Stimulated activated effector memory CD8-positive, alpha-beta T cell treated with anti-CD3 and anti-CD28 coated beads, Interleukin-12 subunit alpha, Interleukin-12 subunit beta, amount 100 ng/mL, for 72 hours (primary cell): ENCODE measurements around the gene INPPL1.
"Not testable (repeated sequence)": the region's sequence is repeated elsewhere in the genome, so short reads cannot be mapped to it uniquely, and the experiment has no call there.

Experiments
- ATAC-seq: fragments of 150-1000 bp; cut with Tn5 transposase; 2 replicates; pipeline ENCODE4 v1.10.0; 2021
- DNase-seq, 2 donors: peaks; one replicate each; pipeline ENCODE4 v3.0.0; 2021 to 2022; ENCODE audit warnings: low spot score in 2 of 2
- H3K27ac Mint-ChIP-seq: one replicate; pipeline ENCODE4 v1.8.0; 2022; ENCODE audit warnings: mild to moderate bottlenecking, mixed read lengths
- H3K36me3 Mint-ChIP-seq: one replicate; pipeline ENCODE4 v1.8.0; 2022; ENCODE audit warnings: mild to moderate bottlenecking, mixed read lengths
- H3K4me1 Mint-ChIP-seq: one replicate; pipeline ENCODE4 v1.8.0; 2022; ENCODE audit warnings: mixed read lengths
- H3K4me3 Mint-ChIP-seq: one replicate; pipeline ENCODE4 v1.8.0; 2022; ENCODE audit warnings: mild to moderate bottlenecking, mixed read lengths
- H3K9me3 Mint-ChIP-seq: one replicate; pipeline ENCODE4 v1.8.0; 2022; ENCODE audit warnings: mixed read lengths

Gene INPPL1

DNA sequence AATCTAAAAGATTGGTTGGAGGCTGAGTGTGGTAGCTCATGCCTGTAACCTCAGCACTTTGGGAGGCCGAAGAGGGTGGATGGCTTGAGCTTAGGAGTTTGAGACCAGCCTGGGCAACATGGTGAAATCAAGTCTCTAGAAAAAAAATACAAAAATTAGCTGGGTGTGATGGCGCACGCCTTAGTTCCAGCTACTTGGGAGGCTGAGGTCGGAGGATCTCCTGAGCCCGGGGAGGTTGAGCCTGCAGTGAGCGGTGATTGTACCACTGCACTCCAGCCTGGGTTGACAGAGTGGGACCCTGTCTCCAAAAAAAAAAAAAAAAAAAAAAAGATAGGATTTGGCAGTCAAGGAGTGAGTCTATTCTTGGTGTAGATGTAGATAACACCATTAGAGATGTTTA lies 22.0 kb upstream of the INPPL1 start:
- H3K9me3 Mint-ChIP-seq, result no peaks in the 10 kb centered on the region
- DNase-seq (no peak), ATAC-seq (no peak)
- no peak overlapping the region for H3K27ac Mint-ChIP-seq
- no peaks in the 10 kb centered on the region for H3K4me1 Mint-ChIP-seq
- H3K4me3 Mint-ChIP-seq, result no peak overlapping the region
- no peaks in the 10 kb centered on the region for H3K36me3 Mint-ChIP-seq

DNA sequence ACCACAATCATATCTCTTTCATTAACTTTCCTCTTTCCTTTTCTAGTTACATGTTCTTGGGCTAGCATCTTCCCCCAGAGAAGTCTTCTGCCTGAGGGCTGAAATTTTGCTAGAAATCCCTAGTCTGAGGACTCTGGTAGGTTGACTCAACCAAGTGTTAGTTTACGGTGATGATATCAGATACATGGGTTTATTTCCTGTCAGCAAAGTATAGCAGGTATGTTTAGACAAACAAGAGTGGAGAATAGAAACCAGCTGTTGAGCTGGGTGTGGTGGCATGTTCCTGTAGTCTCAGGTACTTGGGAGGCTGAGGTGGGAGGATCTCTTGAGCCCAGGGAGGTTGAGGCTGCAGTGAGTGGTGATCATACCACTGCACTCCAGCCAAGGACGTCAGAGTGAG lies 21.4 kb upstream of the INPPL1 start:
- no peak overlapping the region for H3K4me3 Mint-ChIP-seq
- H3K36me3 Mint-ChIP-seq, result no peaks in the 10 kb centered on the region
- ATAC-seq (no peak), DNase-seq (no peak)
- no peak overlapping the region for H3K27ac Mint-ChIP-seq
- no peaks in the 10 kb centered on the region for H3K4me1 Mint-ChIP-seq
- no peaks in the 10 kb centered on the region for H3K9me3 Mint-ChIP-seq

GRCh38 chr11:72204886-72205285 lies 19.7 kb upstream of the INPPL1 start:
- no peak overlapping the region for H3K27ac Mint-ChIP-seq
- H3K4me1 Mint-ChIP-seq, result no peaks in the 10 kb centered on the region
- no peaks in the 10 kb centered on the region for H3K36me3 Mint-ChIP-seq
- no peak for DNase-seq
- no peak for ATAC-seq
- H3K9me3 Mint-ChIP-seq, result peaks cover 8% of the 10 kb centered on the region
- no peak overlapping the region for H3K4me3 Mint-ChIP-seq

GRCh38 chr11:72206794-72207193 lies 17.8 kb upstream of the INPPL1 start:
- H3K4me1 Mint-ChIP-seq, H3K9me3 Mint-ChIP-seq, H3K36me3 Mint-ChIP-seq, ATAC-seq, H3K4me3 Mint-ChIP-seq, H3K27ac Mint-ChIP-seq, DNase-seq: not testable (repeated sequence)

DNA sequence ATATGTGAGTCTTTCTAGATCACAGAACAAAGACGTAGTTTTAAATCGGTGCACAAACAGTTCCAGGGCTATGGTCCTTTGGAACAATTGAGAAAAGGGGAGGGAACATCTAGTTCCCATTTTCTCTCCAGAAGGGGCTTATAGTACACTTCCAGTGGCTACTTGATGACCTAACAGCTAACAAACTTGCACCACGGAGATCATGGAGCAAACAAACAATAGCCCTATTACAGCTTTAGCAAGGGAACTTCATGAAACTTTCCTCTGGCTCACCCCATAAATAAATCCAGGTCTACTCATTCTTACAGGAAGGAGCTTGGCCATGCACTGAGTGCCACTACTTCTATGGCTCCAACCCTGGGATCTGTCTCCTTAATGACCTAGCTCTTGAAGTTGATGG lies 16.3 kb upstream of the INPPL1 start:
- Mint-ChIP-seq H3K9me3 (peaks cover 9% of the 10 kb centered on the region), H3K4me1 (no peaks in the 10 kb centered on the region), H3K36me3 (no peaks in the 10 kb centered on the region), H3K4me3 (no peak overlapping the region), H3K27ac (no peak overlapping the region)
- DNase-seq, result no peak
- ATAC-seq, result no peak

DNA sequence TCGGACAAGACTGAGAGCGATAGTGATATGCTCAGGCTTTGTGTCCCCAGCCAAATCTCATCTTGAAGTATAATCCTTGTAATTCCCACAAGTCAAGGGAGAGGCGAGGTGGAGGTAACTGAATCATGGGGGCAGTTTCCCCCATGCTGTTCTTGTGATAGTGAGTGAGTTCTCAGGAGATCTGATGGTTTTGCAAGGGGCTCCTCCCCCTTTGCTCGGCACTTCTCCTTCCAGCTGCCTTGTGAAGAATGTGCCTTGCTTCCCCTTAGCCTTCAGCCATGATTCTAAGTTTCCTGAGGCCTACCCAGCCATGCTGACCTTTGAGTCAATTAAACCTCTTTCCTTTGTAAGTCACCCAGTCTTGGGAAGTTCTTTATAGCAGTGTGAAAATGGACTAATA lies 15.5 kb upstream of the INPPL1 start:
- no peak for ATAC-seq
- Mint-ChIP-seq H3K36me3 (no peaks in the 10 kb centered on the region), H3K4me3 (no peak overlapping the region), H3K27ac (no peak overlapping the region), H3K9me3 (peaks cover 9% of the 10 kb centered on the region), H3K4me1 (no peaks in the 10 kb centered on the region)
- no peak for DNase-seq

- Mint-ChIP-seq H3K36me3 (no peaks in the 10 kb centered on the region), H3K4me1 (peaks cover 6% of the 10 kb centered on the region), H3K27ac (no peak within 1 kb of the TSS), H3K4me3 (no peak within 1 kb of the TSS), H3K9me3 (no peaks in the 10 kb centered on the region)
- ATAC-seq (no peak), DNase-seq (no peak)
These were observed 7.9 kb upstream of the INPPL1 start, which contains the start of gene FOLR2 for GRCh38 chr11:72216638-72217037. Gene FOLR2, plus strand, starts transcription at chr11:72216794. Its CDS starts 1,791 bp downstream, at chr11:72218585.

- H3K27ac Mint-ChIP-seq, result no peak overlapping the region
- H3K4me3 Mint-ChIP-seq, result no peak overlapping the region
- no peak for ATAC-seq
- no peaks in the 10 kb centered on the region for H3K36me3 Mint-ChIP-seq
- H3K4me1 Mint-ChIP-seq, result peaks cover 16% of the 10 kb centered on the region
- DNase-seq, result no peak
- no peaks in the 10 kb centered on the region for H3K9me3 Mint-ChIP-seq
These were observed 6.7 kb upstream of the INPPL1 start for GRCh38 chr11:72217841-72218240.

GRCh38 chr11:72218251-72218745 lies 6.3 kb upstream of the INPPL1 start:
- no peak for DNase-seq
- H3K4me3 Mint-ChIP-seq, result no peak overlapping the region
- peaks cover 18% of the 10 kb centered on the region for H3K4me1 Mint-ChIP-seq
- ATAC-seq, result no peak
- H3K9me3 Mint-ChIP-seq, result no peaks in the 10 kb centered on the region
- no peaks in the 10 kb centered on the region for H3K36me3 Mint-ChIP-seq
- H3K27ac Mint-ChIP-seq, result peak overlapping the region; percentile 17

GRCh38 chr11:72220696-72221363 lies 3.7 kb upstream of the INPPL1 start:
- H3K36me3 Mint-ChIP-seq, result peaks cover 14% of the 10 kb centered on the region
- ATAC-seq, result no peak
- H3K9me3 Mint-ChIP-seq, result no peaks in the 10 kb centered on the region
- DNase-seq, result no peak
- H3K4me3 Mint-ChIP-seq, result no peak overlapping the region
- H3K27ac Mint-ChIP-seq, result no peak overlapping the region
- peaks cover 27% of the 10 kb centered on the region for H3K4me1 Mint-ChIP-seq

- peaks cover 14% of the 10 kb centered on the region for H3K36me3 Mint-ChIP-seq
- H3K27ac Mint-ChIP-seq, result peak overlapping the region; percentile 81
- H3K4me1 Mint-ChIP-seq, result peaks cover 34% of the 10 kb centered on the region
- peak overlapping the region; percentile 97 for H3K4me3 Mint-ChIP-seq
- H3K9me3 Mint-ChIP-seq, result no peaks in the 10 kb centered on the region
- DNase-seq (no peak), ATAC-seq (no peak)
These were observed 3.0 kb upstream of the INPPL1 start for GRCh38 chr11:72221386-72222075.

DNA sequence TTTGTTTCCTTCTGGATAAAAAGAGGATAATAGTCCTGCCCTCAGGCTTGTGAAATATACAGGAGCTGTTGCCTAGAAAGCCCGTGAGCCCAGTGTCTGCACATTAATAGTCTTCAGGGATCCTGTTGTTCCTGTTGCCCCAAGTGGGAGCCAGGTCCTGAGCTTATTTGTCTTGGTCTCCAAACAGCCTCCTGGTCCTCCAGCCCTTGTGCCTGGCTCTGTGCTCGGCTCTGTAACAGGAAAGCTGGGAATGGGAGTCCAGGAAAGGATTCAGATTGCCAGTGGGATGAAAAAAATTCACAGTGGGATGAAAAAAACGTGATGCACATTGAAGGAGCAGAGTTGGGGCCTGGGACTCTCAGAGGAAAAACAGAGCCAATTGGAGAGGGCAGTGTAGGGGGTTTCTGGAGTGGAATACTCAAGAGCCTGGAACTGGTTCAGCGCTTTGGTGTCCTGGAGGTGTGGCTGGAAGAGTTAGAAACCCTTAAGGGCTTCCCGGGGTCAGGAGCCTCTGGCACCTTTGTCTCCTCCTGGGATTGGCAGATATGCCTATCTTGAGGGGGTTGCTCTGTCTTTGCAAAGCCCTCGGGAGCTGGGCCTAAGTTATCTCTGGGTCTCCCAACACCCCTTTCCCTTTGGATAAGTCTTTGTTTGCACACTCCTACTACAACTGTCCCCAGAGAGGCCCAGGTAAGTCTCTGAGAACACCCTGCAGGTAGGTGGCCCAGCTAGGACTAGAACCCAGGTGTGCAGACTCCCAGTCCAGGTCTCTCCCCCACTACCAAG lies 2.3 kb upstream of the INPPL1 start:
- no peak for DNase-seq
- no peaks in the 10 kb centered on the region for H3K9me3 Mint-ChIP-seq
- peaks cover 14% of the 10 kb centered on the region for H3K36me3 Mint-ChIP-seq
- no peak for ATAC-seq
- H3K4me3 Mint-ChIP-seq, result peak overlapping the region; percentile 97
- peak overlapping the region; percentile 81 for H3K27ac Mint-ChIP-seq
- H3K4me1 Mint-ChIP-seq, result peaks cover 41% of the 10 kb centered on the region

DNA sequence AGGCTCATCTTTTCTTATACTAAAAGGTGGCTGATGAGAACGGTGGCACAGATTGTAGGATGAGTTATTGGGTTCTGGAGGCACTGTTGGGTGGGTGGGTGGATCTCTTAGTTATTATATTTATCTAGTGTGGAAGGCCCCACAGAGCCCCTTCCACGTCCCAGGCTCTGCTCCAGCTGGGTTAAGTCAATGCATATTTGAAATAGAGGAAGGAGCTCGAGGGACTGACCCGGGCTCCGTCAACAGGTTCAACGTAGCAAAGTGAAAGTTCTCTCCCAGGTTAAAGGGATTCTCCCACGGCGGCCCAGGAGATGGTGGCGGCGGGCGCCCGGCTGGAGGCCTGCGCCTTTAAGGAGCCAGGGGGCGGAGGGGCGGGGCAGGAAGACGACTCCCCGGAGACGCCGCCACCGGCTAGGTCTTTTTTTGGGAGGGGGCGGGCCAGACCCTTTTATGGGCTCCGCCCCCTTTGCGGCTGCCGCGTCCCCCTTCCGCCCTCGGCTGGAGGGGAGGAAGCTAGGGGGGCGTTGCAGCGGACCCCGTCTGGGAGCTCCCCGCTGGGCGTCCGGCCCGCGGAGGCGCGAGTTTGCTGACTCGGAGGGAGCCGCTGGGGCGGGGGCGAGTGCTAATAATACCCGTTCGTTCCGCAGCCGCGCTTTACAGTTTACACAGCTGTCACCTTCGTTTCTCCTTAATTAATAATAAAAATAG lies 1.5 kb upstream of the INPPL1 start:
- H3K9me3 Mint-ChIP-seq, result no peaks in the 10 kb centered on the region
- ATAC-seq, result peak; percentile 78
- H3K4me1 Mint-ChIP-seq, result peaks cover 41% of the 10 kb centered on the region
- peaks cover 14% of the 10 kb centered on the region for H3K36me3 Mint-ChIP-seq
- peak overlapping the region; percentile 81 for H3K27ac Mint-ChIP-seq
- DNase-seq, result peak; percentile 86 to 95
- H3K4me3 Mint-ChIP-seq, result peak overlapping the region; percentile 97

- H3K36me3 Mint-ChIP-seq, result peaks cover 16% of the 10 kb centered on the region
- H3K27ac Mint-ChIP-seq, result peak overlapping the region; percentile 96
- peak overlapping the region; percentile 97 for H3K4me3 Mint-ChIP-seq
- peaks cover 46% of the 10 kb centered on the region for H3K4me1 Mint-ChIP-seq
- no peaks in the 10 kb centered on the region for H3K9me3 Mint-ChIP-seq
- ATAC-seq (peak; percentile 73), DNase-seq (peak; percentile 60 to 84)
These were observed 678 bp upstream of the INPPL1 start for GRCh38 chr11:72223615-72224563.
